OCI-LY7 (cell line): ENCODE results near the gene DAB2IP. TPM values are rescaled to one million over a fixed set of nuclear protein-coding genes. Genes with fewer than 3 reads are reported as not detected.

Experiments used
- BruUV-seq: library from RNA; stranded (reverse); fragments of 400-500 nt; replicated peaks from 2 replicates; lab custom pipeline; 2021; lab: Mats Ljungman, UMichigan
- CTCF ChIA-PET: fragments of 300-600 bp; sonication (Branson Sonifier 250); formaldehyde crosslinking; loops from one replicate; lab custom pipeline; 2022; ENCODE audit warnings: antibody characterized with exemption; ENCODE audit not compliant: unreplicated experiment; lab: Charles Lee
- POLR2A ChIA-PET: fragments of 300-600 bp; sonication (Branson Sonifier 250); formaldehyde crosslinking; loops from one replicate; lab custom pipeline; 2022; ENCODE audit warnings: antibody characterized with exemption; lab: Charles Lee
- DNase-seq: peaks from one replicate; pipeline ENCODE4 v3.0.0-alpha.2; 2015; ENCODE audit warnings: low spot score
- H2AFZ ChIP-seq: fragments of 200-600 bp; sonication (generic), shearing (Covaris generic); 2 replicates; pipeline ENCODE4 v1.6.1; 2014; ENCODE audit warnings: mild to moderate bottlenecking, antibody characterized with exemption, low read length, moderate library complexity
- H3K27ac ChIP-seq: fragments of 200-600 bp; sonication (generic); 2 replicates; pipeline ENCODE4 v1.5.1; 2014; ENCODE audit warnings: mixed run types, low read depth, mild to moderate bottlenecking, moderate library complexity, low read length, inconsistent platforms; ENCODE audit not compliant: poor library complexity, severe bottlenecking
- H3K36me3 ChIP-seq: fragments of 200-600 bp; sonication (generic); 2 replicates; pipeline ENCODE4 v1.6.1; 2014; ENCODE audit warnings: mild to moderate bottlenecking, antibody characterized with exemption, low read length, moderate library complexity, mixed read lengths; ENCODE audit not compliant: insufficient read depth
- H3K4me1 ChIP-seq: fragments of 200-600 bp; sonication (generic); 2 replicates; pipeline ENCODE4 v1.5.1; 2014; ENCODE audit warnings: mild to moderate bottlenecking, low read length; ENCODE audit not compliant: insufficient read depth, poor library complexity, severe bottlenecking
- H3K4me2 ChIP-seq: fragments of 200-600 bp; sonication (generic); 2 replicates; pipeline ENCODE4 v1.6.1; 2014; ENCODE audit warnings: mild to moderate bottlenecking, low read length
- H3K4me3 ChIP-seq: fragments of 200-600 bp; sonication (generic); 2 replicates; pipeline ENCODE4 v1.5.1; 2014; ENCODE audit warnings: mild to moderate bottlenecking, low read depth, low read length; ENCODE audit not compliant: poor library complexity, severe bottlenecking
- H3K79me2 ChIP-seq: fragments of 200-600 bp; sonication (generic); 2 replicates; pipeline ENCODE4 v1.6.1; 2016; ENCODE audit warnings: low read depth, mild to moderate bottlenecking, low read length, moderate library complexity, mixed read lengths; ENCODE audit not compliant: insufficient read depth
- H3K9me2 ChIP-seq: fragments of 200-600 bp; sonication (generic); 2 replicates; pipeline ENCODE4 v1.6.1; 2016; ENCODE audit warnings: mild to moderate bottlenecking, low read length, mixed read lengths; ENCODE audit not compliant: insufficient read depth
- H3K9me3 ChIP-seq: fragments of 200-600 bp; sonication (generic); 2 replicates; pipeline ENCODE4 v1.6.1; 2014; ENCODE audit warnings: mild to moderate bottlenecking, mixed run types, low read length, mixed read lengths
- H4K20me1 ChIP-seq: fragments of 200-600 bp; sonication (generic); 2 replicates; pipeline ENCODE4 v1.6.1; 2014; ENCODE audit warnings: mild to moderate bottlenecking, antibody characterized with exemption, low read length, moderate library complexity, mixed read lengths; ENCODE audit not compliant: insufficient read depth
- EZH2phosphoT487 ChIP-seq: fragments of 200-600 bp; sonication (generic); IDR thresholded peaks from 2 replicates; pipeline ENCODE4 v1.6.1; 2018; ENCODE audit warnings: low read depth, borderline replicate concordance, mild to moderate bottlenecking, mixed run types, antibody characterized with exemption, low read length, moderate library complexity, mixed read lengths
- intact Hi-C: fragments of 100-400 bp; cut with micrococcal nuclease; formaldehyde crosslinking; loops from one replicate; pipeline ENCODE4 v1.10.0; 2022; ENCODE audit not compliant: unreplicated experiment
- total RNA-seq, 2 experiments: library from RNA; depleted of rRNA in 1 of 2; stranded (reverse); fragments of >200 nt in 1 of 2; shearing (Covaris generic) in 1 of 2; gene quantifications; 2 replicates each; pipeline ENCODE4 v1.2.3, GENCODE V29; 2014 to 2022
- TF ChIP-seq, protein P1 (sequence below): fragments of 200-600 bp; sonication (generic); conservative IDR thresholded peaks from 2 replicates; pipeline ENCODE4 v1.5.1; 2014; ENCODE audit warnings: mild to moderate bottlenecking, antibody characterized with exemption, low read length, moderate library complexity, mixed read lengths

The DAB2IP gene
- total RNA-seq, 2 experiments from 2014 or later = 3.9 to 11.1 TPM

DNA sequence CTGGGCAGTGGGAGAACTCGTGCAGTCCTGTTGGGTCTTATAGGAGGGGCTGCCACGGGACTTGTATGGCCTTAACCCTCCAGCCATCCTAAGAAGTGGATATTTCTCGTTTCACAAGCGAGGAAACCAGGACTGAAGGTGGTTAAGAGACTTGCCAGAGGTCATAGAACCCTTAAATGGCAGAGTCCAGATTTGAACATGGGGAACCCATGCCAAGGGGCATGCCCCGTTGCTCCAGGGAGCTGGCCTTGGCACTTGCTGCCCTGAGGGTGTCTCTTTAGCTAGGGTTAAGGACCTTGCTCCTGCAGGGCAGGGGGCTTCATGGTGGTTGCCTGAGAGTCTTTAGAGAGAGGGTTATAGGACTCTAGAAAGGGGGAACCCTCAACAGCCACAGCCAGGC is 63.4 kb downstream of the DAB2IP start:
- no peaks in the 10 kb centered on the region for H3K9me3 ChIP-seq
- H3K4me1 ChIP-seq = peaks cover 18% of the 10 kb centered on the region
- TF ChIP-seq, protein P1, sequence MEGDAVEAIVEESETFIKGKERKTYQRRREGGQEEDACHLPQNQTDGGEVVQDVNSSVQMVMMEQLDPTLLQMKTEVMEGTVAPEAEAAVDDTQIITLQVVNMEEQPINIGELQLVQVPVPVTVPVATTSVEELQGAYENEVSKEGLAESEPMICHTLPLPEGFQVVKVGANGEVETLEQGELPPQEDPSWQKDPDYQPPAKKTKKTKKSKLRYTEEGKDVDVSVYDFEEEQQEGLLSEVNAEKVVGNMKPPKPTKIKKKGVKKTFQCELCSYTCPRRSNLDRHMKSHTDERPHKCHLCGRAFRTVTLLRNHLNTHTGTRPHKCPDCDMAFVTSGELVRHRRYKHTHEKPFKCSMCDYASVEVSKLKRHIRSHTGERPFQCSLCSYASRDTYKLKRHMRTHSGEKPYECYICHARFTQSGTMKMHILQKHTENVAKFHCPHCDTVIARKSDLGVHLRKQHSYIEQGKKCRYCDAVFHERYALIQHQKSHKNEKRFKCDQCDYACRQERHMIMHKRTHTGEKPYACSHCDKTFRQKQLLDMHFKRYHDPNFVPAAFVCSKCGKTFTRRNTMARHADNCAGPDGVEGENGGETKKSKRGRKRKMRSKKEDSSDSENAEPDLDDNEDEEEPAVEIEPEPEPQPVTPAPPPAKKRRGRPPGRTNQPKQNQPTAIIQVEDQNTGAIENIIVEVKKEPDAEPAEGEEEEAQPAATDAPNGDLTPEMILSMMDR = no peak
- TF ChIP-seq EZH2phosphoT487 = no peak
- no peak overlapping the region for H3K4me2 ChIP-seq
- H3K27ac ChIP-seq = no peak overlapping the region
- ChIA-PET POLR2A (interaction anchor here (0.7 kb wide), 1 partner anchor 8 kb away, joined by 4 read pairs; no protein-coding TSS in a partner anchor), CTCF (no interaction called here)
- H4K20me1 ChIP-seq = no peaks in the 10 kb centered on the region
- H3K79me2 ChIP-seq = no peaks in the 10 kb centered on the region
- intact Hi-C loops = no loop called here
- no peaks in the 10 kb centered on the region for H3K36me3 ChIP-seq
- H3K9me2 ChIP-seq = no peaks in the 10 kb centered on the region
- no peak overlapping the region for H2AFZ ChIP-seq
- no peak for DNase-seq
- BruUV-seq = no TSS peak
- no peak overlapping the region for H3K4me3 ChIP-seq

DNA sequence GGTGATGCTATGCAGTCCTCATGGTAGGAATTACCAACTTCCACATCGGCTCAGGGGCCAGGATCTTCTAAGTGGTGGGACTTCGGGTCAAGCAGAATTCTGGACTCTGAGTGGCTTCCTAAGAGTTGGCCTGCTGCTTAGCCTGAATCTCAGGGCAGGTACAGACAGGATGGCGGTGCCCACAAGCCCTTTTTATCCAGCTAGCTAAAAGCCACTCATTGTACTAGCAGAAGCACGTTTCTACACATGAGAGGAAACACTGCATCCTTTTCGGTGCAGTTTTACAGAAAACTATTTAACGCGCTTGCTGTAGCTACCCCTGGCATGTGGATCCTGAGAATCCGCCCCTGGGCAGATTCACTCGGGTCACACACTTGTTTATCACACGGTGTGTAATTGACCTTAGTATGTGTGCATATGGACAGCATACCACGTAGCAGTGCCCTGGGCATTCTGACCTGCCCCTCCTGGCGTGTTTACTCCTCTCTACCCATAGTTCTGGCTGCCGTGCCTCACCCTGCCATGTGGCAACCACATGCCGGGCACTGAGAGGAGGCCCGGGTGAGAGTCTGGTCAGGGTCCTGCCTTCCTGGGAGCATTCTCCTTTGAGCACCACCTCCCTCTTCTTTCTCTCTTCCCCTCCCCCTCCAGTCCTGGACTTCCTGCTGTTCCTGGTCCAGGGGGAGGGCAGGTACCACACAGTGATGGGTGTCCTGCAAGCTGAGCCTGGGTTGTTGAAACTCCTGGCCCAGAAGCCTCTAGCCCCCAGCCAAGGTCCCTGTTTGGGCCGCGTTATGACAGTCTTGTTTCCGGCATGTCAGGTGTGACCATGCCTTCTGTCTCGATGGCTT is 65.9 kb downstream of the DAB2IP start:
- intact Hi-C loops = no loop called here
- Histone ChIP-seq H3K27ac (no peak overlapping the region), H3K4me2 (no peak overlapping the region), H3K36me3 (no peaks in the 10 kb centered on the region), H3K4me1 (peaks cover 5% of the 10 kb centered on the region), H2AFZ (no peak overlapping the region), H3K79me2 (no peaks in the 10 kb centered on the region), H3K9me2 (no peaks in the 10 kb centered on the region), H3K4me3 (no peak overlapping the region), H3K9me3 (no peaks in the 10 kb centered on the region), H4K20me1 (no peaks in the 10 kb centered on the region)
- no TSS peak for BruUV-seq
- CTCF ChIA-PET = no interaction called here
- DNase-seq = no peak
- TF ChIP-seq, protein P1 = no peak
- no peak for TF ChIP-seq EZH2phosphoT487
- POLR2A ChIA-PET = no interaction called here

DNA sequence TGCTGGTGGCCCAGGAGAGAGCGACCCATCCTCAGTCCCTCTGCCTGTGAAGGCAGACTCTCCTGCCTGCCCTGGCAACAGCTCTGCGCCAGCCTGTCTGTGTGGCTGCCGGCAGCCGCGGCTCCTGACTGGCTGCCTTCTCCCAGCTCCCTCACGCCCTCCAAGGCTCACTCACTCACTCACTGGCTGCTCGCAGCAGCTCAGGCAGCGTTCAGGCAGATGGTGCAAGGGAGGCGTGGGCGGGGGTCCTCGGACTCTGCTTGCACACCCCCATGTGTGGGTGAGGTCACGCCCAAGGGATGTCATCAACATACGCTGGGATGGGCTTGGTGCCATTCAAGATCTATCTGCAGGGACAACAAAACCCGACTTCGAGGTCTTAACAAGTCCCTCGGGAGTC is 66.7 kb downstream of the DAB2IP start:
- Histone ChIP-seq H3K9me3 (no peaks in the 10 kb centered on the region), H4K20me1 (no peaks in the 10 kb centered on the region), H2AFZ (no peak overlapping the region), H3K36me3 (no peaks in the 10 kb centered on the region), H3K4me1 (peaks cover 12% of the 10 kb centered on the region), H3K27ac (no peak overlapping the region), H3K4me2 (no peak overlapping the region), H3K79me2 (no peaks in the 10 kb centered on the region), H3K9me2 (no peaks in the 10 kb centered on the region), H3K4me3 (no peak overlapping the region)
- DNase-seq = no peak
- TF ChIP-seq, protein P1 = no peak
- no peak for TF ChIP-seq EZH2phosphoT487
- ChIA-PET CTCF (no interaction called here), POLR2A (no interaction called here)
- intact Hi-C loops = no loop called here
- no TSS peak for BruUV-seq
